Kidney (tissue), 14 donors: ENCODE results near the gene CUX1. TPM values are rescaled to one million over a fixed set of nuclear protein-coding genes. Genes with fewer than 3 reads are reported as not detected.
"Not testable (repeated sequence)": the region's sequence is repeated elsewhere in the genome, so short reads cannot be mapped to it uniquely, and the experiment has no call there.

Experiments used
- DNase-seq, 5 donors: peaks; one replicate each; pipeline ENCODE4 v3.0.0-alpha.2; 2013 to 2020
- FAIRE-seq: peaks from 2 replicates; lab custom pipeline; 2012; peaks lifted over from hg19 to GRCh38; lab: Jason Lieb, UNC
- H3K27ac ChIP-seq, 2 donors: one replicate each; pipeline ENCODE4 v1.7.0; 2013; ENCODE audit warnings: low read depth in 2 of 2, low read length in 2 of 2, inconsistent platforms in 1 of 2
- H3K27me3 ChIP-seq: one replicate; pipeline ENCODE4 v1.7.1; 2013; ENCODE audit warnings: low read length, inconsistent platforms; ENCODE audit not compliant: control insufficient read depth, insufficient read depth
- H3K36me3 ChIP-seq, 3 donors: one replicate each; pipeline versions ENCODE4 v1.7.0 to v1.7.1; 2013; ENCODE audit warnings: low read length in 3 of 3, control low read depth in 1 of 3, inconsistent platforms in 1 of 3; ENCODE audit not compliant: insufficient read depth in 3 of 3, control insufficient read depth in 2 of 3
- H3K4me1 ChIP-seq, 3 donors: one replicate each; pipeline versions ENCODE4 v1.7.0 to v1.7.1; 2013; ENCODE audit warnings: low read length in 3 of 3, inconsistent platforms in 1 of 3, low read depth in 1 of 3; ENCODE audit not compliant: control insufficient read depth in 2 of 3, insufficient read depth in 2 of 3
- H3K4me3 ChIP-seq, 3 donors: one replicate each; pipeline versions ENCODE4 v1.7.0 to v1.8.1; 2013; ENCODE audit warnings: low read length in 3 of 3, control low read depth in 1 of 3, inconsistent platforms in 1 of 3
- H3K9ac ChIP-seq, 3 donors: one replicate each; pipeline versions ENCODE4 v1.7.0 to v1.7.1; 2013; ENCODE audit warnings: low read length in 3 of 3, control low read depth in 1 of 3, inconsistent platforms in 1 of 3
- H3K9me3 ChIP-seq, 3 donors: one replicate each; pipeline versions ENCODE4 v1.7.0 to v1.7.1; 2013; ENCODE audit warnings: low read length in 3 of 3, control low read depth in 1 of 3, inconsistent platforms in 1 of 3; ENCODE audit not compliant: control insufficient read depth in 2 of 3, insufficient read depth in 1 of 3
- CTCF ChIP-seq: IDR thresholded peaks from 3 replicates; pipeline ENCODE4 v1.5.1; 2012; ENCODE audit warnings: mild to moderate bottlenecking, moderate library complexity, borderline replicate concordance; ENCODE audit not compliant: insufficient read depth; ENCODE audit errors: extremely low read depth
- intact Hi-C: fragments of 100-400 bp; cut with DNase I; formaldehyde crosslinking; loops from one replicate; pipeline ENCODE4 v1.11.1; 2022
- polyA plus RNA-seq: library from polyadenylated mRNA; stranded (reverse); fragments of 350-450 nt; fragmentation: Illumina TruSeq; extraction: RNeasy Lipid Tissue Mini Kit (QIAGEN cat#74804); gene quantifications from one replicate; pipeline ENCODE4 v1.2.3, GENCODE V29; 2014; ENCODE audit warnings: low read depth, low replicate concordance; ENCODE audit not compliant: insufficient read depth
- total RNA-seq: library from RNA; stranded (reverse); fragmentation: NEBNext Ultra II Directional; extraction: Animal tissue kit (Norgen Biotek cat#: 25700); gene quantifications from one replicate; pipeline ENCODE4 v1.2.1, GENCODE V29; 2021
- donor health status: control.
- donor health status: control.
- donor health status: control.
- donor health status: control.
- donor health status: control.
- donor health status: DM: yes; HTN: yes; CAD: no.
- donor health status: Normal renal cell carcinoma (clear cell type).

Gene CUX1
- total and polyA plus RNA-seq, 2 donors from 2014 or later = 71.4 to 126 TPM

- no peak overlapping the region for H3K27ac ChIP-seq
- FAIRE-seq (no peak), DNase-seq (peak in 1 of 5 donors; percentile 24)
- no peak overlapping the region for H3K9ac ChIP-seq
- no peaks in the 10 kb centered on the region for H3K4me1 ChIP-seq
- no peaks in the 10 kb centered on the region for H3K36me3 ChIP-seq
- intact Hi-C loops = no loop called here
- no peak overlapping the region for H3K4me3 ChIP-seq
- H3K27me3 ChIP-seq = peaks cover 2% of the 10 kb centered on the region
- no peaks in the 10 kb centered on the region for H3K9me3 ChIP-seq
- TF ChIP-seq CTCF = no peak
Measured at GRCh38 chr7:102297487-102298218, 480.2 kb downstream of the CUX1 start.

GRCh38 chr7:102300643-102301221 is 483.3 kb downstream of the CUX1 start:
- TF ChIP-seq CTCF = peak; percentile 26
- H3K9ac ChIP-seq = no peak overlapping the region
- intact Hi-C loops = no loop called here
- no peaks in the 10 kb centered on the region for H3K9me3 ChIP-seq
- H3K4me1 ChIP-seq = peaks cover 0 to 2% (median 0%) of the 10 kb centered on the region in 3 donors
- FAIRE-seq = no peak
- H3K27me3 ChIP-seq = peaks cover 2% of the 10 kb centered on the region
- H3K27ac ChIP-seq = no peak overlapping the region
- no peaks in the 10 kb centered on the region for H3K36me3 ChIP-seq
- no peak overlapping the region for H3K4me3 ChIP-seq
- peak in 4 of 5 donors; percentile 64 to 75 (median 70) for DNase-seq

- H3K4me3 ChIP-seq, H3K9ac ChIP-seq, intact Hi-C loops, H3K9me3 ChIP-seq, DNase-seq, H3K4me1 ChIP-seq, FAIRE-seq, H3K36me3 ChIP-seq, H3K27ac ChIP-seq, H3K27me3 ChIP-seq: not testable (repeated sequence)
Measured at GRCh38 chr7:102301367-102301766, 483.9 kb downstream of the CUX1 start.

GRCh38 chr7:102302025-102302424 is 484.6 kb downstream of the CUX1 start:
- peaks cover 2% of the 10 kb centered on the region for H3K27me3 ChIP-seq
- DNase-seq (peak in 1 of 5 donors; percentile 23), FAIRE-seq (no peak)
- H3K4me1 ChIP-seq = peaks cover 0 to 6% (median 5%) of the 10 kb centered on the region in 3 donors
- no peaks in the 10 kb centered on the region for H3K36me3 ChIP-seq
- intact Hi-C loops = no loop called here
- no peak overlapping the region for H3K4me3 ChIP-seq
- H3K9ac ChIP-seq = no peak overlapping the region
- no peaks in the 10 kb centered on the region for H3K9me3 ChIP-seq
- no peak for TF ChIP-seq CTCF
- no peak overlapping the region for H3K27ac ChIP-seq
